GM12864 (cell line): ENCODE measurements around the gene RASSF1.

Experiments used
- DNase-seq: peaks from one replicate; pipeline ENCODE4 v3.0.0-alpha.2; 2011; ENCODE audit warnings: low read depth
- H3K4me3 ChIP-seq: 2 replicates; pipeline ENCODE4 v1.5.1; 2011; ENCODE audit warnings: mild to moderate bottlenecking, low read depth, low read length, control low read depth
- CTCF ChIP-seq: IDR thresholded peaks from 2 replicates; pipeline ENCODE4 v1.5.1; 2011; ENCODE audit warnings: low read depth, mild to moderate bottlenecking, moderate library complexity, low read length, control low read depth, inconsistent platforms; ENCODE audit errors: missing control alignments

RASSF1 gene

GRCh38 chr3:50374363-50375257 lies 34.0 kb upstream of the RASSF1 start:
- TF ChIP-seq CTCF: no peak
- DNase-seq: no peak
- H3K4me3 ChIP-seq: no peak overlapping the region

GRCh38 chr3:50373146-50374051 lies 32.8 kb upstream of the RASSF1 start:
- no peak for TF ChIP-seq CTCF
- DNase-seq: no peak
- H3K4me3 ChIP-seq: no peak overlapping the region

- DNase-seq: no peak
- TF ChIP-seq CTCF: no peak
- H3K4me3 ChIP-seq: no peak overlapping the region
These were observed 31.7 kb upstream of the RASSF1 start for GRCh38 chr3:50372349-50372748.

GRCh38 chr3:50371133-50371685 lies 30.6 kb upstream of the RASSF1 start:
- no peak for TF ChIP-seq CTCF
- H3K4me3 ChIP-seq: no peak overlapping the region
- no peak for DNase-seq

- TF ChIP-seq CTCF: no peak
- no peak overlapping the region for H3K4me3 ChIP-seq
- DNase-seq: no peak
These were observed 30.0 kb upstream of the RASSF1 start for GRCh38 chr3:50370594-50370993.

GRCh38 chr3:50369012-50369670 lies 28.5 kb upstream of the RASSF1 start:
- no peak for DNase-seq
- TF ChIP-seq CTCF: no peak
- no peak overlapping the region for H3K4me3 ChIP-seq
